Loucy (cell line): ENCODE results near the gene EZH1.

ENCODE experiments used
- H2AFZ ChIP-seq: fragments of 200-600 bp; sonication (generic); 2 replicates; pipeline ENCODE4 v1.6.0; 2016; ENCODE audit warnings: antibody characterized with exemption, mild to moderate bottlenecking, low read length, moderate library complexity
- H3F3A ChIP-seq: fragments of 200-600 bp; 2 replicates; pipeline ENCODE4 v1.6.0; 2016; ENCODE audit warnings: antibody characterized with exemption, low read depth, mild to moderate bottlenecking
- H3K27me3 ChIP-seq: fragments of 200-600 bp; sonication (generic); 2 replicates; pipeline ENCODE4 v1.6.1; 2014; ENCODE audit warnings: low read length, mild to moderate bottlenecking; ENCODE audit not compliant: insufficient read depth, poor library complexity, severe bottlenecking
- H3K36me3 ChIP-seq: fragments of 200-600 bp; sonication (generic); 2 replicates; pipeline ENCODE4 v1.6.1; 2016; ENCODE audit warnings: low read length; ENCODE audit not compliant: insufficient read depth
- H3K4me1 ChIP-seq: fragments of 200-600 bp; sonication (generic); 2 replicates; pipeline ENCODE4 v1.5.1; 2014; ENCODE audit warnings: low read length, mild to moderate bottlenecking; ENCODE audit not compliant: insufficient read depth, poor library complexity, severe bottlenecking
- H3K4me2 ChIP-seq: fragments of 200-600 bp; sonication (generic); 2 replicates; pipeline ENCODE4 v1.6.0; 2014; ENCODE audit warnings: antibody characterized with exemption, low read length, low read depth, mild to moderate bottlenecking; ENCODE audit not compliant: poor library complexity, severe bottlenecking
- H3K4me3 ChIP-seq: fragments of 200-600 bp; sonication (generic); 2 replicates; pipeline ENCODE4 v1.5.1; 2014; ENCODE audit warnings: low read length, mild to moderate bottlenecking, mixed read lengths; ENCODE audit not compliant: poor library complexity, severe bottlenecking
- H3K79me2 ChIP-seq: fragments of 200-600 bp; sonication (generic); 2 replicates; pipeline ENCODE4 v1.6.1; 2014; ENCODE audit warnings: low read length; ENCODE audit not compliant: insufficient read depth
- H3K9ac ChIP-seq: fragments of 200-600 bp; sonication (generic); 2 replicates; pipeline ENCODE4 v1.6.0; 2014; ENCODE audit warnings: mild to moderate bottlenecking, low read depth, low read length, moderate library complexity; ENCODE audit not compliant: poor library complexity, severe bottlenecking
- H3K9me2 ChIP-seq: fragments of 200-600 bp; sonication (generic); replicated peaks from 2 replicates; pipeline ENCODE4 v1.6.1; 2016; ENCODE audit warnings: low read depth, low read length, mixed read lengths
- H3K9me3 ChIP-seq: fragments of 200-600 bp; sonication (generic); 2 replicates; pipeline ENCODE4 v1.6.1; 2014; ENCODE audit warnings: mild to moderate bottlenecking, antibody characterized with exemption, low read length, low read depth; ENCODE audit not compliant: insufficient read depth
- H4K20me1 ChIP-seq: fragments of 200-600 bp; sonication (generic); 2 replicates; pipeline ENCODE4 v1.6.0; 2014; ENCODE audit warnings: antibody characterized with exemption, low read length, mild to moderate bottlenecking; ENCODE audit not compliant: insufficient read depth, poor library complexity, severe bottlenecking
- CTCF ChIP-seq: fragments of 200-600 bp; sonication (generic); conservative IDR thresholded peaks from 2 replicates; pipeline ENCODE4 v1.5.1; 2014; ENCODE audit warnings: mild to moderate bottlenecking, antibody characterized with exemption, low read length
- EZH2phosphoT487 ChIP-seq: fragments of 200-600 bp; IDR thresholded peaks from 2 replicates; pipeline ENCODE4 v1.6.1; 2018; ENCODE audit warnings: antibody characterized with exemption, mild to moderate bottlenecking, moderate library complexity, borderline replicate concordance

The EZH1 gene

GRCh38 chr17:42685831-42686230 is 59.0 kb downstream of the EZH1 start:
- H3K9me2 ChIP-seq = no peaks in the 10 kb centered on the region
- H3F3A ChIP-seq = no peaks in the 10 kb centered on the region
- TF ChIP-seq EZH2phosphoT487 (no peak), CTCF (no peak)
- no peaks in the 10 kb centered on the region for H3K79me2 ChIP-seq
- no peaks in the 10 kb centered on the region for H4K20me1 ChIP-seq
- no peaks in the 10 kb centered on the region for H3K27me3 ChIP-seq
- no peak overlapping the region for H2AFZ ChIP-seq
- no peak overlapping the region for H3K9ac ChIP-seq
- H3K4me3 ChIP-seq = no peak overlapping the region
- H3K9me3 ChIP-seq = no peaks in the 10 kb centered on the region
- H3K4me1 ChIP-seq = peaks cover 12% of the 10 kb centered on the region
- no peaks in the 10 kb centered on the region for H3K36me3 ChIP-seq
- H3K4me2 ChIP-seq = no peak overlapping the region

GRCh38 chr17:42684929-42685556 is 59.8 kb downstream of the EZH1 start:
- Histone ChIP-seq H3K4me1 (peaks cover 19% of the 10 kb centered on the region), H3K36me3 (no peaks in the 10 kb centered on the region), H3K9ac (no peak overlapping the region), H3F3A (no peaks in the 10 kb centered on the region), H4K20me1 (no peaks in the 10 kb centered on the region), H3K4me3 (no peak overlapping the region), H3K79me2 (peaks cover 5% of the 10 kb centered on the region; the same call in 1 of the 2 replicates), H3K9me3 (no peaks in the 10 kb centered on the region), H3K27me3 (no peaks in the 10 kb centered on the region), H3K9me2 (no peaks in the 10 kb centered on the region), H3K4me2 (no peak overlapping the region), H2AFZ (no peak overlapping the region)
- TF ChIP-seq EZH2phosphoT487 = no peak
- no peak for TF ChIP-seq CTCF

- Histone ChIP-seq H2AFZ (no peak overlapping the region), H3F3A (peaks cover 2% of the 10 kb centered on the region; the same call in 1 of the 2 replicates), H3K9me2 (no peaks in the 10 kb centered on the region), H3K79me2 (peaks cover 5% of the 10 kb centered on the region; the same call in 1 of the 2 replicates), H3K4me1 (peaks cover 28% of the 10 kb centered on the region), H3K27me3 (no peaks in the 10 kb centered on the region), H4K20me1 (no peaks in the 10 kb centered on the region), H3K4me3 (no peak overlapping the region), H3K4me2 (no peak overlapping the region), H3K9ac (no peak overlapping the region), H3K36me3 (no peaks in the 10 kb centered on the region), H3K9me3 (no peaks in the 10 kb centered on the region)
- TF ChIP-seq EZH2phosphoT487 (no peak), CTCF (no peak)
Observed at GRCh38 chr17:42683407-42684034, 61.3 kb downstream of the EZH1 start.
